ENCODE data around the gene BZW2.
A peak's percentile ranks its signal among the peaks of the same experiment; 100 is the strongest.

BZW2 gene

DNA sequence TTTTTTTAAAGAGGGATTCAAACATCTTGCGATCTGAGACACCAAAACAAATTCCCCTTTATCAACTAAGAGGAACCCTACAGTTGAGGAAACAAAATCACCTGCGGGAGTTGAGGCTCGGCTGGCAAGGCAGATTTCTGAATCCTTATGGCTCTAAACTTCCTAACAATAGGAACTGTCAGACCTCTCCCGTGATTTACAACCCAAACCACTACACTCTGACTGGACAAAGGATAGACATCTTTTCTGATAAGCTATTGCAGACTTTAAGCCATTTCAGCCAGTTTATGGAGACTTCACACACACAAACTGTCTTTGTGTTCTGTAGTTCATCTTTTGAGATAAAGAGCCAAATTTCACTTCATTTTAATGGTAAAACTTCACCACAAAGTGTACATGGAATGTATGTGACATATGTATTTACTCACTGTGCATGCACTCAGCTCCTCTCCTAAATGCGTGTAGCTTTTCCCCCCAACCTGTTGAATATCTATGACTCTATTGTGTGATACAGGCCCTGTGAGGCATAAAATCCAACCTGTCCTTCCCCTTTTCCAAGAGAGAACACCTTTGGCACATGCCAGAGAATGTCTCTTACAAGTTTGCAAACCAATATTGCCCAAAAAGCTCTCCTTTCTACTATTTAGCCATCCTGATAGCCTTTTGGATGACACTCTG lies 92.2 kb downstream of the BZW2 start:
- no peak for DNase-seq (ENCODE audit: low read depth, low spot score)
- no peak overlapping the region for H3K4me3 ChIP-seq (ENCODE audit: low read length)

DNA sequence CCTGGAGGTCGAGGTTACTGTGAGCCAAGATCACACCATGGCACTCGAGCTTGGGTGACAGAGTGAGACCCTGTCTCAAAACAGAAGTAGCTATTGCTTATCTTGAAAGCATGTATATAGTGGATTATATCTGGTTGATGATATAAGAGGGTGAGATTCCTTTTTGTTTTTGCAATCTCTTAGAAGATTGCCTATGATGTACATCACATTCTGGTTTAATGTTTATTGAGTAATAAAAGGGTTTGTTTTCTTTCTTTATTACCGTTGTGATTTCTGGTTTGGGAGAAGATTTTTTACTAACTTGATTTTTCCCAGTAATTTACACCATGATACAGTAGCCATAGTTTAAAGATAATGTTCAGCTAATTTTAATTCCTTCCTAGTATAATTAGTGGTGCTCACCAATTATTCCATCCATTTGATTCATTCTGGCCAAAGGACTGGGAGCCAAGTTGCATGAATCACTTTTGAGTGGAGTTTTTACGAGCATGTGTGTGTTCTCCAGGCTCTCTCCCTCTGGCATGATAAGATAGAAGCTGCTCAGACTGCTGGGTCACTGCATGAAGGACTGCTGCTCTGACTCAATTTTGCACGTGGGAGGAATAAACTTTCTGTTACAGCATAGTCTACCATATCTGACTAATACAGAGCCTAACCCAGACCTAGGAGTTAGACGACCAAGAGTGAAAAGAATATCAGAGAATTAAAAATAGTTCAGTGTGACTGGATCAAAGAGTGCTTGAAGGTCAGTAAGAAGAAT lies 94.1 kb downstream of the BZW2 start:
- H3K4me3 ChIP-seq (ENCODE audit: low read length): no peak overlapping the region
- DNase-seq (ENCODE audit: low read depth, low spot score): no peak

DNA sequence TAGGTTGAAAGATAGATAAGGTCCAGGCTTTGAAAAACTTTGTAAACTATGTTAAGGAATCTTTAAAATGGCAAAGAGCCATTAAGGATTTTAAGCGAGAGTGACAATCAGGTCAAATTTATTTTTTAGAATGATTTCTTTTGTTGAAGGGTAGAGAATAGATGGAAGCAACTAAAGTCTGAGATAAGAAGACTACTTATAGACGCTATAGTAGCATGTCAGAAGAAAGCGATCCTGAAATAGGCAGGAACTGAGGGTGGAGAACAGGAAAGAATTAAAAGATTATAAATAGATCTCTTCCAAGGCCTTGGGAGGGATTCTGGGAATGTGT lies 94.6 kb downstream of the BZW2 start:
- DNase-seq (ENCODE audit: low read depth, low spot score): no peak
- H3K4me3 ChIP-seq (ENCODE audit: low read length): no peak overlapping the region

DNA sequence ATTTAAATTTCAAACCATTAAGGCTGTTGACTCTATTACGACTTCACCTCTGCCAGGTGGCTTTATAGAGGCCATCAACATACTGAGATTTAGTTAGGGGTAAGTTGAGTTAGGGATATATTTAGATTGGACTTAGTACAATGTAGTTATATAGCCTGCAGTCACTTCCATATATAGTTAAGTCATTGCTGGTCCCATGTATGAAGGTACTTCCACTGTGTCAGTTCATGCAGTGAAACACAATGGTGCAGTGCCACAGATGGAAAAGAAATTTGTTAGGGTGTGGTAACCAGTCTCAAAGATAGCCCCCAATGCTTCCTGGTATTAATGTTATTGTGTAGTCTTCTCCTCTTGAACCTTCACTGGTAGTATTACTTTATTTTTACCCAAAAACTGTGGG lies 95.0 kb downstream of the BZW2 start:
- DNase-seq (ENCODE audit: low read depth, low spot score): no peak
- H3K4me3 ChIP-seq (ENCODE audit: low read length): no peak overlapping the region

DNA sequence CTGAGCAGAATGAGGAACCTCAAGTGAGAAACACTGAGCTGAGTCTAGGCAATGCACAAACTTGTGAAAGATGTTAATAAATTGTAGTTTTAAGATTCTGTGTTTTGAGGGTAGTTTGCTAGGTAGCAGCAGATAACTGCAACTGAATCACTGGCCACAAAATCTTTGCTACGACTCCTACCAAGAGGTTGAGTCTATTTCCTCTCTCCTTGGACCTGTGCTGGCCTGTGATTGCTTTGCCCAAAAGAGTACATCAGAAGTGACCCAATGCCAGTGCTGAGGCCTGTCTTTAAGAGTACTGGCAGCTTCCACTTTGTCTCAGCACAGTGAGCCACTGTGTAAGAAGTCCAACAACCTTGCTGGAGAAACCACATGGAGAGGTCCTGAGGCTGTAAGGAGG lies 95.7 kb downstream of the BZW2 start:
- no peak overlapping the region for H3K4me3 ChIP-seq (ENCODE audit: low read length)
- DNase-seq (ENCODE audit: low read depth, low spot score): no peak

DNA sequence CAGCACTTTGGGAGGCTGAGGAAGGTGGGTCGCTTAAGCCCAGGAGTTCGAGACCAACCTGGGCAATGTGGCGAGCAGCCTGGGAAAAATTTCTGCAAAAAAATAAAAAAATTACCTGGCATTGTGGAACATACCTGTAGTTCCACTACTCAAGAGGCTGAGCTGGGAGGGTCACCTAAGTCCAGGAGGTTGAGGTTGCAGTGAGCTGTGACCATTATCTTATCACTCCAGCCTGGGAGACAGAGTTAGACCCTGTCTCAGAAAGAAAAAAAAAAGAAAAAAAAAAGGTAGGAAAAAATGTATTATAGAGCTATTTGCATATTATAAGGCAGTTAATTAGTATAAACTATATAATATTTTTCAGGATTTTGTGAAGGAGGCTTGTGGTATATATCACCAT lies 96.6 kb downstream of the BZW2 start:
- H3K4me3 ChIP-seq (ENCODE audit: low read length): no peak overlapping the region
- DNase-seq (ENCODE audit: low read depth, low spot score): no peak

DNA sequence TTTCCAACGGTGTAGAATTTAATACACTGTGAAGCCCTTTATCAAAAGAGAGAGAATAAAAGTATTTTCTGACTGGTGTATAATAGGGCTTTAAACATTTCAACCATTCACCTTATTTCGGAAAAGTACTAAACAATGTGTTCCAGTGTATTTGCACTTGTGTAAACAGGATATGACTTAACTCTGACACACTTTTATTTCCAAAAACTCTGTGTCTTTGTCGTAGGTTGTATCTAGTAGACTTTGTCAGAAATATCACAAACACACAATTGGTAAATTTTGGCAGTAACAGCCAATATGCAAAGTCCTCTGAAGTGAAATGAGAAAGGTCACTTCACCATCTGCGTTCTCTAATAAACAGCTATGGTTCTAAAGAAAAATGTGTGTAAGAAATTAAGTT lies 97.3 kb downstream of the BZW2 start:
- no peak for DNase-seq (ENCODE audit: low read depth, low spot score)

DNA sequence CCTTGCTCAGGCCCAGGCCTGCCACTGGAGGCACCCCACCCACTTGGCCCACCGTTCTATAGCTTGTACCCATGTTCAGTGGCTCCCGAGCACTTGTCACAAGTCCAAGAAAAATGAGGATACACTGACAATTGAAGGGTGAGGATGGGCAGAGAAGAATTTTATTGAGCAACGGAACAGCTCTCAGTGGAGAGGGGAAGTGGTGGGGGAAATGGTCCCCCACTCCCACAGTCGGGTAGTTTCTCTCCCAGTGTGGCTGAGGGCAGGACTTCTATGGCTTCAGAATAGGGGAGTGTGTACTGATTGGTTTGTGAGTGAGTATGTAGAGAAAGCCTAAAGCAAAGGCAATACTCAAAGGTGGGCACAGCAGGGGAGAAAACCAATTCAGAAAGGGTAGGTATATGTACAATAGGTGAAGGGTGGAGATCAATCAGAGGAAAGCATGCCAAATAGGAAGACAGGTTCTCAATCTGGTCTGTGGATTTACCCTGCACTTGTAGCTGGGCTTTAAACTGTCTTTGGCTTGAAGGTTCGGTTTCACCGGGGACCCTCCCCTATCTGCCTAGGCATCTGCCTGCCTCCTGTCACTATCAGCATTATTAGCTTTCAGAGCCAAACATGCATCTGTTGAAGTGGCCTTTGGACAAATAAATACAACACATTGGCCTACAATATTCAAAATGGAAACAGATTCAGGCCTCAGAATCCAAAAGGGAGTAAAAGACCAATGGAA lies 98.7 kb downstream of the BZW2 start:
- H3K4me3 ChIP-seq (ENCODE audit: low read length): no peak overlapping the region
- no peak for DNase-seq (ENCODE audit: low read depth, low spot score)

More for the DNA sequence above, 97.3 kb downstream of the BZW2 start:
- H3K4me3 ChIP-seq (ENCODE audit: low read length): no peak overlapping the region

DNA sequence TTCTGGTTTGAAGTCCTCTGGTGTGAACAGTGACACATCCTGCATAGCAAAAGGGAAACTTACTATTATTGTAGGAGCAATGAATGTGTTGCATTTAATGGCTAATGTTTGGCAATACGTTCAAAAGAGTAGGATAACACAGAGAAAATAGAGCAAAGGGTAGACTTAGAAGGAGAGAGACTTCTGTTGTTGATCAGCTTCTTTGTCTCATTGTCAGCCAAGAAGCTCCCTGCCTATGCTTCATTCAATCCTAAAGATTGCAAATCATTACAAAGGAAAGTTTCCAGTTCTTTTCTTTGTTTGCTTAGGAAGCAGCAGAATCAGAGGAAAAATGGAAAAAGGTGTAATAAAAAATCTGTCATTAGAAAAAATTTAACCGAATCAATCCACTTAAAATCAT lies 99.7 kb downstream of the BZW2 start:
- DNase-seq (ENCODE audit: low read depth, low spot score): no peak

DNA sequence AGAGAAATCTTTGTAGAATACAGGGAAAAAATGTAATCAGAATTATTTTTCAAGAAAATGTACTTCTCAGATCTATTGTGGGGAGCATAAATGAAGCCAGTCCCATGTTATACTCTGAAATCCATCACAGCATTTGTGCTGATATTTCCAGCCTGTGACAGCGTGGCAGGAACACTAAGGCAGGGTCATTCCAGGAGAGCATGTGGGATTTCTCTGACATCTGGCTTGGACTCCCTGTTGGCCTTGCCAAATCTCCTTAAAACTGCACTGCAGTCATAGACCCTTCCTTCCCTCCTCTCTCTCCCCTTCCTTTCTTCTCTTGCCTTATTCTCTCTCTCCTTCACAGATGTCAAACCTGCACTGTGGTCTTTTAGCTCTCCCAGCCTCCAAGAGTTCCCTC lies 101.1 kb downstream of the BZW2 start:
- DNase-seq (ENCODE audit: low read depth, low spot score): no peak
- no peak overlapping the region for H3K4me3 ChIP-seq (ENCODE audit: low read length)

More for the DNA sequence above, 99.7 kb downstream of the BZW2 start:
- no peak overlapping the region for H3K4me3 ChIP-seq (ENCODE audit: low read length)

DNA sequence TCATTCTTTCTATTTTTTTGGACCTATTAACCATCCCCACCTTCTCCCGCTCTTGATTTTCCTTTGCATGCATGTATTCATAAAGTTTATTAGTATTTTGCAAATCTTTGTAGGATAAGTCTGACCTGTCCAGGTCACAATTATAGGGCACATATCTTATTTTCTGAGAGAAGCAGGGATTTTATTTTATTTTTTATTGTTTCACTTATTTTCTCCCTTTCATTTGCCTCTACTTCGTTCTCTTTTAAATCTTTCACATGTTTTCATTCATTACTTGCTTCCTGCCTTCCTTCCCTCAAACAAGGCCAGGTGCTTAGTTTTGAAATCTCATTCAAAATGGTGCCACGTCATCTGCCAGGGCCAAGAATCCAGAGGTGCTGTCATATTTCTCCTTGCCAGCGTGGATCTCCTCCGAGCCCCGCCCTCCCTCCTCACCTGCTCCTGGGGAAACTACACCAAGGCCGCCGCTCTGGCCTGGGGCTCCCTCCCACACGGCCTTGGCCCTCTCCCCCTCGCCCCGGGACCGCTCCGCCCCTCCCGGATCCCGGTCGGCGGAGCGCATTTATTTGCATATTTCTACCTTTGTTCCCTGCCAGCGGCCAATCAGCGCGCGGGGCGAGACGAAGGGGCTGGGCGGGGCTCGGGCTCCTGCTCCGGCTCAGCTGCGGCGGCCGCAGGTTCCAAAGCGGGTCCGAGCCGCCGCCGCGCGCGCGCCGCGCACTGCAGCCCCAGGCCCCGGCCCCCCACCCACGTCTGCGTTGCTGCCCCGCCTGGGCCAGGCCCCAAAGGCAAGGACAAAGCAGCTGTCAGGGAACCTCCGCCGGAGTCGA lies 107.3 kb downstream of the BZW2 start, which contains the start of gene TSPAN13:
TSPAN13 (plus strand) TSS at position 654 of the 830 bp plus-strand sequence. CDS start 213 bp downstream, outside the sequence.
- DNase-seq (ENCODE audit: low read depth, low spot score): peak; percentile 64
- peak within 1 kb of the TSS; percentile 69 for H3K4me3 ChIP-seq (ENCODE audit: low read length)

DNA sequence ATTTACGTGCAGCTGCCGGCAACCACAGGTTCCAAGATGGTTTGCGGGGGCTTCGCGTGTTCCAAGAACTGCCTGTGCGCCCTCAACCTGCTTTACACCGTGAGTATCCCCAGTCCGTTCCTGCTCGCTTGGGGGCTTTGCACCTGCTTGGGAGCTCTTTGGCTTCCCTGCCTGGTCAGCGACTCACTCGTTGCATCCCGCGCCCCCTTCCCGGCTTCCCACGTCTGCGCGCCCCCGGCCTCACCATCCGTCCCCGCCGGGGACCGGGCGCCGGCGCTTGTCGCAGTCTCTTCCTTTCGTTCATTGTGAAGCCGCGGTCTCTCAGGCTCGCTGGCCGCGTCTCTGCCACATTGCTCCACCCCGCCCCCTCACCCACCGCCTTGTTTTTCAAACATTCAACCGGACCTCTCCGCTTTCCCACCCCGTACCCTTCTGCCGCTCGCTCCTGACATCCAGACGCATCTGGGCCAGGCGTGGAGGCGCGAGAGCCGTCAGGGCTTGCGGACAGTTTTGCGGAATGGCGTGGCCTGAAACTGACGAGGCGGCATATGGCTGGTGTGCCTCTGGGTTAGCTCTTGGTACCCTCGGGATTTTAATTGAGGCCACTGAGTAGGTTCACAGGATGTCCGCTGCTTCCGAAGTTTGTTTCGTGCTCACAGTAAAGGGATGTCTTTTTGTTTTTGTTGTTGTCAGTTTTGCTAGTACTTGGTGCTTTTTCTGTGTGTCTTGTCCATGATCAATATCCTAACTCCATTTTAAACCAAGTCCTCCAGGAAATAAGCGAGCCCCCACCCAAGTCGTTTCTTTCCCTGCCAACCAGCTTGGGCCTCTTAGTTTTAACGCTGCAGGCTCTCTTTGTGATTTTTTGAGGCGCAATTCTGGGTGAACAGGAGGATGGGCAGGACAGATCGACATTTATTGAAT lies 108.2 kb downstream of the BZW2 start:
- peak overlapping the region; percentile 69 for H3K4me3 ChIP-seq (ENCODE audit: low read length)
- peak; percentile 10 for DNase-seq (ENCODE audit: low read depth, low spot score)

DNA sequence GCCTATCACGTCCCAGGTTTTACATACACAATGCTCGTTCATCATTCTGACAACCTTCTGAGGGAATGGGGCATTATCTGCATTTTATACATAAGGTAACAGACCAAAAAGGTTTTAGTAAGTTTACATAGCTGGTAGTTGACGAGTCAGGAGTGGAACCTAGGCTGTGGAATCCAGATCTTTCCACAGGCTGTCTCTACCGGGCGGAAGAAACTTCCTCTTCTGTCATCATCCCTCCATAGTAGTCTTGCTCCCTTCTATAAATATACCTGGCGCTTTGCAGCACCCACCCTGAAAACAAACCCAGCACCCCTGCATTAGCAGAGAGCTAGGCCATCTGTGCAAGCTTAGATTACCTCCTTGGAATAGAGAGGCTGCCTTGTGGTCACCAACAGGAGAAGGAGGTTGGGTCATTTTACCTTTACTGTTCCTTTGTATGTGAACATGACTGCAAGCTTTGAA lies 108.9 kb downstream of the BZW2 start:
- no peak overlapping the region for H3K4me3 ChIP-seq (ENCODE audit: low read length)
- no peak for DNase-seq (ENCODE audit: low read depth, low spot score)

DNA sequence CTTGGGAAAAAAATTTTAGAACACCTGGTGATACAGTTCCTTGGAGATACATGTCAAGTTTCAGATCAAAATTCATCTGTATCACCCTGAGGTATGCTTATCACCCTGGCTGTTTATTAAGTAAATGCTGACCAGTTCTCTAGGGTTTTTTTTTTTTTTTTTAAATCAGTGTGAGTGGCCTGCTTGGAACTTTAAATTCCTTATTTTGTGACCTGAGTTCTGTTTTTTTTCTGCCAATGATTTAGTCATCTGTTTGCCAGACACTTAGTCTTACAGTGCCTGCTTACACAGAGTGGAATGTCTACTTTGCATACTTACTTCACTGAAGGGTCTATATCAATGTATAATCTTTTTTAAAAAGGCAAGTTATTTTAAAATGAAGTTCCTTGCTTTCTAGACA lies 109.4 kb downstream of the BZW2 start:
- H3K4me3 ChIP-seq (ENCODE audit: low read length): no peak overlapping the region
- no peak for DNase-seq (ENCODE audit: low read depth, low spot score)
